Activated CD8-positive, alpha-beta memory T cell treated with anti-CD3 and anti-CD28 coated beads, Interleukin-2, amount 50 U/mL, for 24 hours (primary cell): ENCODE measurements around the gene EXOC6.
"Not testable (repeated sequence)": the region's sequence is repeated elsewhere in the genome, so short reads cannot be mapped to it uniquely, and the experiment has no call there.

Experiments
- DNase-seq: peaks from one replicate; pipeline ENCODE4 v3.0.0-alpha.2; 2020; ENCODE audit errors: extremely low read depth

EXOC6 gene

DNA sequence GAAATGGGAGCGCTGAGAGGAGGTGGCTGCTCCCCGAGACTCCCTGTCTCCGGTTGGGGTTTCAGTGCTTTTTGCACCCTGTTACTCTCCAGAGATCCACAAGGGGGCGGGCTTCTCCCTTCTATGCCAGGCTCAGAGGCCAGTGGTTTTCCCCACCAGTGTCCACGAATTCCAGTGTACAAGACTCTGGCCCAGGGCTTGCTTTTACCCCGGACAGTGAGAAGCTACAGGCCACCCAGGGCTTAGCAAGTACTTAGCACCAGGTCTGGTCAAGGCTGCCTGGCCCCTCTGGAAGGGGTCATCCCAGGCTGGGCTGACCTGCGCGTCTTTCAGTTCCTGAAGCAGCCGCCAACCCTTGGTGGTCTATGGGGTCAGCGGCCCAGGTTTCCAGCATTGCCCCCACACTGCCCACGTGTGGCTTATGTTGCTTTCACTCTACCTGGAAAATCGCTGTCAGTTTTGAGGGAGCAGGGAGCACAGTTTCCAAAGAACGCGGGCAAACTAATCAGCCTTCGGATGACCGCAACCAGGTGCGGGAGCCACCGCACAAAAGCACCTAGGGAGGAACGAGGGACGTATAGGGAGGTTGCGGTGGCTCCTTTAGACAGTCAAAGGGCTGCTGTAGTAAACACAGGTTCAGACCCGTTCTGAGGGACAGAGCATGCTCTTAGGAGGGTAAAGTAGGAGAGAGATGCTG lies 232.2 kb downstream of the EXOC6 start:
- DNase-seq: peak; percentile 8

DNA sequence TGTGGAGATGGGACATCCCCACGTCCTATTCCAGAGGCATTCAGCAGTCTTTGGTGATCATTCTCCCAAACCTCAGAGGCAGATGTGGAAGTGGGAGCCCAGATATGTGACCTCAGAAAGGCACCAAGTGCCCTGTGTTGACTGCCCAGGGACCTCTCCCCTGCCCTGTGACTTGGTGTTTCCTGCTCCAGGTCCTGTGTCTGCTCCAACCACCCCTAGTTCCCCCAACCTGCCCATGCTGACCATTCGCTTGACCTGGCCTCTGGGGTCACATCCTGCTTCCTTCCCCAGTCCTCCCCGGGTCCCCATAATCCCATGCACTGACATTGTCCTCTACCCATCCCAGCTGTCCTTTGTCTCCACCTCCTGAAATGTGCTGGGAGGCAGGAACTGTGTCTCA lies 233.0 kb downstream of the EXOC6 start:
- DNase-seq: no peak

DNA sequence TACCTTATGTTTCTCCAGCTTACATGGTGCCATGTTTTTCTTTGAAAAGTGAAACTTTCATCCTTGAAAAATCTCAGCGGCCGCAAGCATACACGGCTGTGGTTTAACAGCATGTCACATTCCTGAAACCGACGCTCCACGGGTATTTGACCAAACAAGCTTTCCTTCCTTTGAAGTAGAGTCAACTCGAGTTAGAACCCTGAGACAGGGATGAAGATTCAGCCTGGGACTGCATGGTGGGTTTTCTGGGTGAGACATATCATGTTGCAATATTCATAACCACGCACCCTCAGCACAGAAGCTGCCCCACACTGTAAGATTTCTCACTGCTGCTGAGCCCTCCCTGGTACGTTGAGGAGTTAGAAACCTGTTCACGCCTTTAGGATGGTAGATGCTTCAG lies 233.5 kb downstream of the EXOC6 start:
- DNase-seq: no peak

DNA sequence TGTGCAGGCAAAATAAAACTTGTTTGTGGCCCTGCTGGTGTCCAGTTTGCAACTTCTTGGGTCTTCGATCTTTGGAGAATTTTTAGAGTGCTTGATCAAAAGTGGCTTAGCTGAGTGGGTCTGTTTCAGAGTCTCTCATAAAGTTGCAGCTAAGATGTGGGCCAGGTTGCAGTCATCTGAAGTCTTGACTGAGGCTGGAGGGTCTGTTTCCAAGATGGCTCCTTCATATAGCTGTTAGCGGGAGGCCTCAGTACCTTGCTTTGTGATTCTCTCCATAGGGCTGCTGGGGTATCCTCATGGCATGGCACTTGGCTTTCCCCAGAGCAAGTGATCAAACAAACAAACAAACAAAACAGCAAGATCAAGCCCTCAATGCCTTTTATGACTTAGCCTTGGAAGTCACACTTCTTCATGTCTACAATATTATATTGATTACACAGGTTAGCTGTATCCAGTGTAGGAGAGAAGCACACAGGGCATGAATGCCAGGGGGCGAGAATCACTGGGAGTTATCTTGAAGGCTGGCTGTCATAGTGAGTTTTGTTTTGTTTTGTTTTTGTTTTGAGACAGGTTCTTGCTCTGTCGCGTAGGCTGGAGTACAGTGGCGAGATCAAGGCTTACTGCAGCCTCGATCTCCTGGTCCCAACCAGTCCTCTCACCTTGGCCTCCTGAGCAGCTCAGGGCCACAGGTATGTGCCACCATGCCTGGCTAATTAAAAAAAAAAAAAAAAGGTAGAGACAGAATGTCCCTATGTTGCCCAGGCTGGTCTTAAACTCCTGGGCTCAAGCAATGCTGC lies 235.6 kb downstream of the EXOC6 start:
- DNase-seq: no peak

DNA sequence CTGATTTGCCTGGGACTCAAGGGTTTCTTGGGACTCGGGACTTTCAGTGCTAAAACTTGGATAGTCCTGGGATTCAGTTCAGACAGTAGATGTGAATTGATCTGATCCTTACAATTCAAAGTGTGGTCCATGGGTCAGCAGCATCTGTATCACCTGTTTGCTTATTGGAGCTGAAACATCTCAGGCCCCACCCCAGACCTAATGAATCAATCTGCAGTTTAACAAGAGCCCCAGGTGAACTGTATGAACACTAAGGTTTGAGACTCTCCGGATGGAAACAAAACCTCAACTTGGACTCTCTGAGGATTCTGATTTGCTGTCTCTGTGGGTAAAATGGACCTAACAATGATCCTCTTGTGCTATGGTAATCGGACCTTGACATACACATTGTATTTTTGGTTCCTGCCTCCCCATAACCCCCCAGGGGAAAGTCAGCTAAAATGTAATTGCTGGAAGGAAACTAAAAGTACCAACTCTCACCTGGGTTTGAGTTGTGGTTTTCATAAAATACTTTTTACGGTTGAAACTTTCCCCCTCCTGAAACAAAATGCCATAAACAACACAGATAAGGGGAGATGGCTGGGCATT lies 237.0 kb downstream of the EXOC6 start:
- no peak for DNase-seq

DNA sequence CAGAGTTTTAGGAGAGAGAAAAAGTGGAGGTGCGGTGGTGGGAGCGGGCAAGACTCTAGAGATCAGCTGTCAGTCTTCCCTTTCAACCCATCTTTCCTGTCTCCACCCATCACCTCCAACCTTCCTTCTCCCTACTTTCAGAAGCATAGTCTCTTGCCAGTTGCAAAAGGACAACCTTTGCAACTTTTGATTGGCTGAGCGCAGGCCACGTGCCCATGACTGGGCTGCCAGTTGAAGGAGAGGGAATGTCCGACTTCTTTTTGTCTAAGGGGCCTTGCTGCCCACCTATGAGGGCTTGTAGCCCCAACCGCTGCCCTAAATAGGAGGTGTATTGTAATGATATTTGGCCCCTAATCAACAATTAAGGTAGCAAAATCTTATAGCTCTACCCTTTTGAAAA lies 238.0 kb downstream of the EXOC6 start:
- no peak for DNase-seq

DNA sequence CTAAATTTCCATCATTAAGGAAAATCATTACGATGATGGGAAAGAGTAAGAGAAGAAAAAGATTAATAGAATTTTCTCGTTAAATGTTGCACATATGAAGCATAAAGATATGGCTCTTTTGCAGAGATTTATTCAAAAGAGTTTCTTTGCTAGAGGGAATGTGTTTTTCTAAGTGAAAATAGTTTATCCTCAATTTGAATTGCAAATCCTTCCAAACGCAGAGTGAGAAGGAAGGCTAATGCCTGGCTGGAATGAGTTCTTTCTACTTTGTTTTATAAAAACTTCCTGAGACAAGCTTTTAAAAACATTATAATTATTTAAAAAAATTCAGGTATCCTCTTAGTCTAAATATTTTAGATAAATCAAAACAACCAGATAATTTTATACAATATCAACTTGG lies 239.5 kb downstream of the EXOC6 start:
- DNase-seq: no peak

DNA sequence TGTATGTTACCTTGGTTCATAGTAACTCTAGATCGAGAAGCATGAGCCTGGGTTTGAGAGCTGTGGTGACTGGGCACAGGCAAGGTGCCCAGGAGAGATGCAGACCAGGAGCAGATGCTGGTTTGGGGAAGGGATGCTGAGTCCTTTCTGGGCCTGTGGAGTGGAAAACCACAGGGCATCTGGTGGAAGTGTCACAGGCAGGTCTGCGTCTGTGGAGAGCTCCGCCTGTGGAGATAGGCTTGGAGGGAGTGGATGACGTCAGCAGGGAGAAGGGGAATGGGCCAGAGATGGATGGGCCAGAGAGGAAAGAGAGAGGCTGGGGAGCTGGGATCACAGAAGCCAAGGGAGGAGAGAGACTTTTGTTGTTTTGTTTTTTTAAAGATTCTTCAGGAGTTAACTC lies 240.1 kb downstream of the EXOC6 start:
- DNase-seq: no peak

DNA sequence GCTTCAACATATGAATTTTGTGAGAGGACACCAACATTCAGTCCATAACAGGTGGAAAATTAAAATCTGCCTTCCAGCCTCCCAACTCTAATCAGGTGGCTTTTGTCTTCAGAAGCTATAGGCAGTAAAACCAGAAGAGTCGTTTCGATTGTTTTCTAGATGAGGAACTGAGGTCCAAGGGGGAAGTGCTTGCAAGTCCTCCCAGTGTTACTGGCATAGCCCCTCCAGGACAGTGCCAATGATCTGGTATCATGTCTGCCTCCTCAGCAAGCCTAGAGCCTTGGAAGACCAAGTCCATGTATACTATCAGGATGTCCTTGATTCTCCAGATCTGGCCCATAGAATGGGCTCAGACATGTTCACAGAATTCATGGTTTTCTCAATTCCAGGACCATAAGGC lies 242.3 kb downstream of the EXOC6 start:
- DNase-seq: no peak

DNA sequence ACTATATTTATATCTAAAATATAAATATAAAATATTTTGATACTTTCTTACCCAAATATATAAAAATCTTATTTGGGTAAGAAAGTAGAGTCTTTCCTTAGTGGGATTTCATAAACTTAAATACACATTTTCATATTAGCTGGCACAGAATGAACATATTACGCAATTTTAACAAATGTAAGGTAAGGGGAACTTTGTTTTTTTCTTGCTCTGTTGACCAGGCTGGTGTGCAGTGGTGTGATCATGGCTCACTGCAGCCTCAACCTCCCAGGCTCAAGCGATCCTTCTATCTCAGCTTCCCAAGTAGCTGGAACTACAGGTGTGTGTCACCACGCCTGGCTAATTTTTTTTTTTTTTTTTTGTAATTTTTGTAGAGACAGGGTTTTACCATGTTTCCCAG lies 243.6 kb downstream of the EXOC6 start:
- no peak for DNase-seq

DNA sequence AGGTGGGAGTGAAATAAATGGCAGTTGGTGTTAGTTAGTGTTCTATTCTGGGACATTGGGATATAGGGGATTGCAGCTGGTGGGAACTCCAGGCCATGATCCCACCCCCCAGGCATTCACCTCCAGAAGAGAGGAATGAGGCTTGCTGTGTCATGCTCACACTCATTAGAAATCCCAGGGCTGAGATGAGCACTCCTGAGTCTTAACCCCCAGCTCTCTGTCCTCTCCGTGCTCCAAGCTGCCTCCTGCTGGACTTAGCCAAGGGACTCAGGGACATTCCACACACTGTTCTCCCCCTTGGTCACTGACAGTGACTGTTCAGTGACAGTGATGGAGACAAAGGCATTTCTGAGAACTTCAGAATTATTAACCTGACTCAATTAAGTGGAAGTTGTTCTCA lies 246.9 kb downstream of the EXOC6 start:
- no peak for DNase-seq

DNA sequence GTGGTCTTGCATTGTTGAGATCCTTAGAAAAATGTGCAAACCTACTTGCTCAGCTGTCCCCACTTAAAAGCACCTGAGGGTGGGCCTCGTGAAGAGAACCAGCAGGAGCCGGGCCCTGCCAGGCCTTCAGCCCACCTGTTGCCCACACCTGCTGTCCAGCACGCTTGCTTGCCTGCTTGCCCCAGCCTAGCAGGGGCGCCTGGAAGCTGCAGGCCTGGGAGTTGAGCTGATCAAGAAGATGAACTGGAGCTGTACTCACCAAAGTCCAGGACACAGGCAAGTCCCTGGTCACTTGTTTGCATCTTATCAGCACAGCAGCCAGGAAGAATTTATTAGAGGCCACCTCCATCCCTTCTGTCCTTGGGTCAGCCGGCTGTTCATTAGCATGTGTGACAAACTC lies 248.6 kb downstream of the EXOC6 start:
- no peak for DNase-seq

DNA sequence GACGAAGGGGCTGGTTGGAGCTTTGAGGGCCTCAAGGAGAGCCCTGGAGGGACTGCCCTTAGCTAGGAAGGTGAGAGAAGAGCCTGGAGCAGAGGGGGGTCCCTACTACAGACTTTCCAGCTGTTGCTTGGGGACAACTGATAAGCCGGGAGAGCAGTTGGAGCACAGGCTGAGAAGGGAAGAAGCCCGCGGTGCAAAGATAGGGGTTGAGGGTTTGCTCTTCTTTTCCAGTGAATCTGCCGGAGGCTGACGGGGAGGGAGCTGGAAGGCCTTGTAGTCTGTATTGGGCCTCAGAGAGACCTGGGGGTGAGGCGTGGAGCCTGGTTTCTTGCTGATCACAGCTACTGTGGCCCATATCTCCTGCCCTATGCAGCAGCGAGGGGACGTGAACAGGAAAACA lies 249.1 kb downstream of the EXOC6 start:
- no peak for DNase-seq

DNA sequence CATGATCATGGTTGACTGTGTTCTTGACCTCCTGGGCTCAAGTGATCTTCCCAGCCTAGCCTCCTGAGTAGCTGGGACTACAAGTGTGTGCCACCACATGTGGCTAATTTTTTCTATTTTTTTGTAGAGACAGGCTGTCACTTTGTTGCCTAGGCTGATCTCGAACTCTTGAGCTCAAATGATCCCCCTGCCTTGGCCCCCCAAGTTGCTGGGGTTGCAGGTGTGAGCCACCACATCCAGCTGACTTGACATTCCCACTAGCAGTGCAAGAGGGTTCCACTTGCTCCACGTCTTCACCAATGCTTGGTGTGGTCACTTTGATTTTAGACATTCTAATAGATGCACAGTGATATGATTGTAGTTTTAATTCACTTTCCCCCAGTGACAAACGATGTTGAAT lies 250.5 kb downstream of the EXOC6 start:
- DNase-seq: no peak

DNA sequence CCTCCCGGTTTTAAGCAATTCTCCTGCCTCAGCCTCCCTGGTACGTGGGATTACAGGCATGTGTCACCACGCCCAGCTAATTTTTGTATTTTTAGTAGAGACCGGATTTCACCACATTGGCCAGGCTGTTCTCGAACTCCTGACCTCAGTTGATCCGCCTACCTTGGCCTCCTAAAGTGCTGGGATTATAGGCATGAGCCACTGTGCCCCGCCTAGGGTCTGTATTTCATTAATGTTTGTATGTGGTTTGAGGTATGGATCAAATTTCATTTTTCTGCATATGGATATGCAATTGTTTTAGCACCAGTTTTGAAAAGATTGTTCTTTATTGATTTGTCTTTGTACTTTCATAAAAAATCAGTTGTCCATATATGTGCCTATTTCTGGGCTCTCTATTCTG lies 251.3 kb downstream of the EXOC6 start:
- DNase-seq: no peak

DNA sequence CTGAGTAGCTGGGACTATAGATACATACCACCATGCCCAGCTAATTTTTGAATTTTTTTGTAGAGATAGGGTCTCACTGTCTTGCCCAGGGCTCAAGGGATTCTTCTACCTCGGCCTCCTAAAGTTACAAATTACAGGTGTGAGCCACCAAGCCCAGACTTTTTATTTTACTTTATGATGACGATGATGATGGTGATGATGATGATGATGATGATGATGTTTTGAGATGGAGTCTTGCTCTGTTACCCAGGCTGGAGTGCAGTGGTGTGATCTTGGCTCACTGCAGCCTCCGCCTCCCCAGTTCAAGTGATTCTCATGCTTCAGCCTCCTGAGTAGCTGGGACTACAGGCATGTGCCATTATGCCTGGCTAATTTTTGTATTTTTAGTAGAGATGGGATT lies 252.8 kb downstream of the EXOC6 start:
- DNase-seq: not testable (repeated sequence)

DNA sequence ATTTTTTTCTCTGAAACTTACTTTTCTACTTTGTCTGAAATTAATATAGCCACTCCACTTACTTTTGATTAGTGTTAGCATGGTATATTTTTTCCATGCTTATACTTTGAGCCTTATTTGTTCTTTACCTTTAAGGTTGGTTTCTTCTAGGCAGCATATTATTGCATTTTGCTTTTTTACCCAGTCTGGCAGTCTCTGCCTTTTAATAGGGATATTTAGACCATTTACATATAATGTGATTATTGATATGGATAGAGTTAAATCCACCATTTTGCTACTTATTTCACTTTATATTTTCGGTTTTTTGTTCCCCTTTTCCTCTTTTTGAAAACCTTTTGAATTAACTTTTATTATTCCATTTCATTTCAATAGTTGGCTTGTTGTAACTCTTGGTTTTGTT lies 255.6 kb downstream of the EXOC6 start:
- DNase-seq: no peak

DNA sequence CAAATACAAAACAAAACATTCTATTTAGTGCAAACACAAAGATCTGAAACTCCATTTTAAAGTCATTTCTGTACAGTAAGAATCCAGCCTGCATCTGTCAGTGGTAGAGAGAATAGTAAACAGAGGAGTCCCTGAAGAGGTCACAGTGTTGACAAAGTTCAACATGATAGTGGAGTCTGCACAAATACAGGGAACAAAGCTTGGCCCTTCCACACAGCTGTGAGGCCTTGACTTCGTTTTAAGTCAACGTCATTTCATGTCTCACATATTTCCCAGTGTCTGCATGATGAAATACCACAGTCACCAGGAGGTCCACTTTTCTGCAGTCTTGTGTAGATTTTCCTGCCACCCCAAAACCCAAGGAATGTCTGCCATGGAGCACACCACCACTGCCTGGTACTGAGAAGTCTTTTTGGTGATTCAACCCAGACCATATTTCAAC lies 258.3 kb downstream of the EXOC6 start:
- DNase-seq: no peak
